ENCODE measurements around the gene PTPRJ. TPM values are rescaled to one million over a fixed set of nuclear protein-coding genes. Genes with fewer than 3 reads are reported as not detected.

PTPRJ gene
- total and polyA plus RNA-seq, 9 of the 15 experiments (the other 6 are each of a cell fraction or from before 2014, with no cell fraction given): 0.56 to 10.7 (median 4.8) TPM

GRCh38 chr11:47943721-47944586 is 36.4 kb upstream of the PTPRJ start (continued):
- TF ChIP-seq ZNF668 (CRISPR knock-in tag; IDR thresholded peaks at IDR 0.05) (0 out of 2 replicates have a peak, but pooled peaks have one; percentile 16), TFAP4 (CRISPR knock-in tag; IDR thresholded peaks at IDR 0.05; ENCODE audit: borderline replicate concordance) (peak; percentile 33; the same call in 1 of the 2 replicates), MTA3 (IDR thresholded peaks at IDR 0.05; ENCODE audit: borderline replicate concordance) (0 out of 2 replicates have a peak, but pooled peaks have one; percentile 50), CEBPB (tag; IDR thresholded peaks at IDR 0.05) (no peak), JUND (IDR thresholded peaks at IDR 0.05; ENCODE audit: borderline replicate concordance, low read depth, low read length) (peak; percentile 58), JUND (tag; IDR thresholded peaks at IDR 0.05; ENCODE audit: borderline replicate concordance, low read depth, low read length) (peak; percentile 58; the same call in 2 of the 3 replicates), ESRRA (IDR thresholded peaks at IDR 0.05; ENCODE audit: borderline replicate concordance, low read depth) (peak; percentile 44; the same call in 1 of the 2 replicates), HNRNPLL (IDR thresholded peaks at IDR 0.05; ENCODE audit: low read depth, low read length, poor library complexity, severe bottlenecking) (peak; percentile 32), PML (IDR thresholded peaks at IDR 0.05; ENCODE audit: low read length) (no peak; the same call in 1 of the 2 replicates), SMAD4 (CRISPR knock-in tag; conservative IDR thresholded peaks at IDR 0.05) (peak; percentile 44; the same call in 1 of the 2 replicates), KLF10 (CRISPR knock-in tag; IDR thresholded peaks at IDR 0.05) (no peak), TOE1 (IDR thresholded peaks at IDR 0.05; ENCODE audit: borderline replicate concordance) (peak; percentile 21; the same call in 1 of the 2 replicates), TOE1 (CRISPR knock-in tag; IDR thresholded peaks at IDR 0.05; ENCODE audit: borderline replicate concordance, low read depth) (no peak), CXXC5 (CRISPR knock-in tag; IDR thresholded peaks at IDR 0.05) (peak; percentile 72), ATF1 (CRISPR knock-in tag; IDR thresholded peaks at IDR 0.05) (no peak), ATF1 (tag; IDR thresholded peaks at IDR 0.05) (peak; percentile 31; the same call in 1 of the 2 replicates), ZNF561 (CRISPR knock-in tag; conservative IDR thresholded peaks at IDR 0.05) (no peak), POLR2A (conservative IDR thresholded peaks at IDR 0.05) (peak; percentile 72), MXI1 (IDR thresholded peaks at IDR 0.05; ENCODE audit: low read depth, low read length) (0 out of 2 replicates have a peak, but pooled peaks have one; percentile 25)
- TF ChIP-seq, protein P1, sequence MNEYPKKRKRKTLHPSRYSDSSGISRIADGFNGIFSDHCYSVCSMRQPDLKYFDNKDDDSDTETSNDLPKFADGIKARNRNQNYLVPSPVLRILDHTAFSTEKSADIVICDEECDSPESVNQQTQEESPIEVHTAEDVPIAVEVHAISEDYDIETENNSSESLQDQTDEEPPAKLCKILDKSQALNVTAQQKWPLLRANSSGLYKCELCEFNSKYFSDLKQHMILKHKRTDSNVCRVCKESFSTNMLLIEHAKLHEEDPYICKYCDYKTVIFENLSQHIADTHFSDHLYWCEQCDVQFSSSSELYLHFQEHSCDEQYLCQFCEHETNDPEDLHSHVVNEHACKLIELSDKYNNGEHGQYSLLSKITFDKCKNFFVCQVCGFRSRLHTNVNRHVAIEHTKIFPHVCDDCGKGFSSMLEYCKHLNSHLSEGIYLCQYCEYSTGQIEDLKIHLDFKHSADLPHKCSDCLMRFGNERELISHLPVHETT (CRISPR knock-in tag; conservative IDR thresholded peaks at IDR 0.05 in 1 of 2, IDR thresholded peaks at IDR 0.05 in 1 of 2): peak in 1 of 2 experiments; percentile 29; a peak in 1 of 4 replicates

All from K562 (cell line).